ENCODE results near the gene DLX6.

Gene DLX6

GRCh38 chr7:97005183-97006054, at the start of gene DLX6:
Gene DLX6 (plus strand): TSS chr7:97005553. CDS start chr7:97005978, 425 bp downstream.
- ATAC-seq (ENCODE audit: insufficient read depth, low read depth) (no peak), DNase-seq (no peak)
- Histone ChIP-seq H3K4me1 (ENCODE audit: insufficient read depth, low read length) (no peaks in the 10 kb centered on the region), H3K9me3 (ENCODE audit: insufficient read depth, low read length, severe bottlenecking) (no peaks in the 10 kb centered on the region), H2AFZ (ENCODE audit: low read depth, low read length) (no peak within 1 kb of the TSS), H4K20me1 (ENCODE audit: insufficient read depth, low read length) (no peaks in the 10 kb centered on the region), H3K27ac (ENCODE audit: low read length) (no peak within 1 kb of the TSS), H3K27me3 (ENCODE audit: insufficient read depth, low read length, poor library complexity) (no peaks in the 10 kb centered on the region), H3K4me3 (ENCODE audit: low read depth in 1 of 2, low read length in 2 of 2) (no peak within 1 kb of the TSS), H3K36me3 (ENCODE audit: insufficient read depth, low read length) (no peaks in the 10 kb centered on the region), H3K79me2 (ENCODE audit: insufficient read depth, low read length) (no peaks in the 10 kb centered on the region), H3K9ac (ENCODE audit: low read depth, low read length) (no peak within 1 kb of the TSS), H3K4me2 (ENCODE audit: insufficient read depth, low read length) (no peak within 1 kb of the TSS)
- TF ChIP-seq EZH2 (IDR thresholded peaks at IDR 0.05; ENCODE audit: borderline replicate concordance, low read depth, low read length, severe bottlenecking), result no peak
- TF ChIP-seq CTCF (IDR thresholded peaks at IDR 0.05; ENCODE audit: borderline replicate concordance, extremely low read depth, low read length, poor library complexity, severe bottlenecking), result no peak

GRCh38 chr7:96959135-96959534, 46.2 kb upstream of the DLX6 start:
- Histone ChIP-seq H4K20me1 (ENCODE audit: insufficient read depth, low read length) (no peaks in the 10 kb centered on the region), H3K4me1 (ENCODE audit: insufficient read depth, low read length) (no peaks in the 10 kb centered on the region), H3K27me3 (ENCODE audit: insufficient read depth, low read length, poor library complexity) (no peaks in the 10 kb centered on the region), H3K9me3 (ENCODE audit: insufficient read depth, low read length, severe bottlenecking) (no peaks in the 10 kb centered on the region), H3K36me3 (ENCODE audit: insufficient read depth, low read length) (no peaks in the 10 kb centered on the region), H3K79me2 (ENCODE audit: insufficient read depth, low read length) (no peaks in the 10 kb centered on the region), H3K9ac (ENCODE audit: low read depth, low read length) (no peak overlapping the region), H3K4me3 (ENCODE audit: low read depth in 1 of 2, low read length in 2 of 2) (no peak overlapping the region), H3K27ac (ENCODE audit: low read length) (no peak overlapping the region), H2AFZ (ENCODE audit: low read depth, low read length) (no peak overlapping the region), H3K4me2 (ENCODE audit: insufficient read depth, low read length) (no peak overlapping the region)
- DNase-seq (no peak), ATAC-seq (ENCODE audit: insufficient read depth, low read depth) (no peak)
- TF ChIP-seq EZH2 (IDR thresholded peaks at IDR 0.05; ENCODE audit: borderline replicate concordance, low read depth, low read length, severe bottlenecking) (no peak), CTCF (IDR thresholded peaks at IDR 0.05; ENCODE audit: borderline replicate concordance, extremely low read depth, low read length, poor library complexity, severe bottlenecking) (no peak)

- H3K27ac ChIP-seq (ENCODE audit: low read length), result no peak overlapping the region
- H3K9me3 ChIP-seq (ENCODE audit: insufficient read depth, low read length, severe bottlenecking), result no peaks in the 10 kb centered on the region
- H3K79me2 ChIP-seq (ENCODE audit: insufficient read depth, low read length), result no peaks in the 10 kb centered on the region
- no peaks in the 10 kb centered on the region for H3K27me3 ChIP-seq (ENCODE audit: insufficient read depth, low read length, poor library complexity)
- H3K4me2 ChIP-seq (ENCODE audit: insufficient read depth, low read length), result no peak overlapping the region
- no peak for TF ChIP-seq CTCF (IDR thresholded peaks at IDR 0.05; ENCODE audit: borderline replicate concordance, extremely low read depth, low read length, poor library complexity, severe bottlenecking)
- no peak for TF ChIP-seq EZH2 (IDR thresholded peaks at IDR 0.05; ENCODE audit: borderline replicate concordance, low read depth, low read length, severe bottlenecking)
- H4K20me1 ChIP-seq (ENCODE audit: insufficient read depth, low read length), result no peaks in the 10 kb centered on the region
- no peak for ATAC-seq (ENCODE audit: insufficient read depth, low read depth)
- no peaks in the 10 kb centered on the region for H3K36me3 ChIP-seq (ENCODE audit: insufficient read depth, low read length)
- H3K4me3 ChIP-seq (ENCODE audit: low read depth in 1 of 2, low read length in 2 of 2), result no peak overlapping the region
- H2AFZ ChIP-seq (ENCODE audit: low read depth, low read length), result no peak overlapping the region
- no peaks in the 10 kb centered on the region for H3K4me1 ChIP-seq (ENCODE audit: insufficient read depth, low read length)
- no peak overlapping the region for H3K9ac ChIP-seq (ENCODE audit: low read depth, low read length)
- DNase-seq, result no peak
Measured at GRCh38 chr7:96962221-96962885, 43.0 kb upstream of the DLX6 start.

All from DND-41 (cell line).